RWPE1 (cell line): ENCODE results near the gene ZMYND10.

ENCODE experiments used
- CTCF ChIA-PET: fragments of 350-600 bp; sonication (Branson Sonifier 250); formaldehyde crosslinking; extraction: SDS; loops from one replicate; lab custom pipeline; 2021; lab: Yijun Ruan, JAX
- POLR2A ChIA-PET: fragments of 400-600 bp; formaldehyde crosslinking; extraction: SDS; loops from one replicate; lab custom pipeline; 2020; ENCODE audit warnings: antibody characterized with exemption; ENCODE audit not compliant: low non-redundant PET; lab: Yijun Ruan, JAX
- DNase-seq: peaks from one replicate; pipeline ENCODE4 v3.0.0; 2012; ENCODE audit warnings: low spot score
- H3K27ac ChIP-seq: fragments of 450-650 bp; 2 replicates; pipeline ENCODE4 v1.5.1; 2017
- CTCF ChIP-seq: fragments of 450-650 bp; conservative IDR thresholded peaks from 2 replicates; pipeline ENCODE4 v1.5.1; 2017; ENCODE audit warnings: low read depth, mild to moderate bottlenecking

The ZMYND10 gene

DNA sequence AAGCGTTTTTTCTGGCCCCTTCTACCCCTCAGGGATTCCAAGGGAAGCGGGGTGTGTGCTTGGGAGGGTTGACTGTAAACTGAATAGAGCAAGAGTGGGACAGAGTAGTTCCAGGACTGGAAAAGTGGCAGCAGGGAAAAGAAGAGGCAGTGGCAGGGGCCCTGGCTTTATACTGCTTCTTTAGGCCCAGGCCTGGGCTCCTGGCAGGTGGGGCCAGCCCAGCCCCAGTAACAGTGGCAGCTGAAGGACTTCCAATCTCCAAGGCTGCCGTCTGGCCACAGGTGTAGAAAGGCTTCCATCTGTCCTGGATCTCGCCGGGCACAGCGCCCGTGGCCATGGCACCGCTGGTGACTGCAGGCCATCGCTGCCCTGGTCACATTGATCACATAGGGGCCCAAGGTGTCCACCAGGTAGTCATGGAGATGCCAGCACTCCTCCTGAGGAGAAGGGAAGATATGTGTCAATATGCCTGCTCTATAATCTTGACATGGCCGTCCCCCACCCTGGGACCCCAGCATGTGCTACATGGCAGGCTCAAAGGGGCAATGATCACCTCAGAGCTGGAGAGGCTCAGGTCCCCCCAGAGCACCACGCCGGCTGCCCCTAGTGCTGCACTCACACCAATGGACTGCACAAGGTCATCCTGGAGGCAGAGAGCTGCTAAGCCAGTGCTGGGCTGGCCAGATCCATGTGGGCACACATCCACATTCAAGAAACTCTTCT lies 52.3 kb downstream of the ZMYND10 start:
- CTCF ChIA-PET = no interaction called here

GRCh38 chr3:50292159-50293078 lies 53.1 kb downstream of the ZMYND10 start, which contains the start of gene IFRD2:
TSS of gene IFRD2 (minus strand) at chr3:50292429. CDS start at chr3:50292274, 155 bp downstream.
- DNase-seq = peak; percentile 74
- ChIA-PET CTCF (interaction anchor here (1.1 kb wide), 1 partner anchor 32 kb away, joined by 4 read pairs; no protein-coding TSS in a partner anchor), POLR2A (no interaction called here)
- peak within 1 kb of the TSS; percentile 93 for H3K27ac ChIP-seq
- TF ChIP-seq CTCF = no peak

More for the DNA sequence above, 52.3 kb downstream of the ZMYND10 start:
- no peak for TF ChIP-seq CTCF
- POLR2A ChIA-PET = no interaction called here
- DNase-seq = no peak
- peak overlapping the region; percentile 93 for H3K27ac ChIP-seq
